GM12874 (cell line): Measurements from ENCODE around the gene MAMDC4.

Experiments
- CTCF ChIP-seq: IDR thresholded peaks from 2 replicates; pipeline ENCODE4 v1.5.1; 2011; ENCODE audit warnings: low read depth, mild to moderate bottlenecking, control low read depth, low read length, moderate library complexity; ENCODE audit not compliant: insufficient read depth

MAMDC4 gene

DNA sequence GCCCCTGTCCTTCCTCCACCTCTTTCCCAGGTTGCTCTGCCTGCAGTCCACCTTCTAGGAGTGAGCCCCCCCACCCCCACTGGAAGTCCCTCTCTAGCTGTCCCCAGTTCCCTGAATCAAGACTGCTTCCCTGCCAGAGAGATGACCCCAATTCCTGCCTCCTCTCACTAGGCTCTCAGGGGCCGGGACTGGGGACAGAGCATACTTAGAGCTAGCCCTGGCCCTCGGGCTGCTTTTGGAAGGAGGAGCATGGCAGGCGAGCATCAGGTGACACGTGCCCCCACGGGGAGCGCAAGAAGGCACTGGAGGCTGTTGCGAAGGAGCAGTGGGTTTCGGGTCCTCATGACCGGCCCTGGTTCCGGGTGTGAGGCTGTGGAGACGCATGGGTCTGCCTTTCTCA, 43.9 kb downstream of the MAMDC4 start:
- no peak for TF ChIP-seq CTCF

DNA sequence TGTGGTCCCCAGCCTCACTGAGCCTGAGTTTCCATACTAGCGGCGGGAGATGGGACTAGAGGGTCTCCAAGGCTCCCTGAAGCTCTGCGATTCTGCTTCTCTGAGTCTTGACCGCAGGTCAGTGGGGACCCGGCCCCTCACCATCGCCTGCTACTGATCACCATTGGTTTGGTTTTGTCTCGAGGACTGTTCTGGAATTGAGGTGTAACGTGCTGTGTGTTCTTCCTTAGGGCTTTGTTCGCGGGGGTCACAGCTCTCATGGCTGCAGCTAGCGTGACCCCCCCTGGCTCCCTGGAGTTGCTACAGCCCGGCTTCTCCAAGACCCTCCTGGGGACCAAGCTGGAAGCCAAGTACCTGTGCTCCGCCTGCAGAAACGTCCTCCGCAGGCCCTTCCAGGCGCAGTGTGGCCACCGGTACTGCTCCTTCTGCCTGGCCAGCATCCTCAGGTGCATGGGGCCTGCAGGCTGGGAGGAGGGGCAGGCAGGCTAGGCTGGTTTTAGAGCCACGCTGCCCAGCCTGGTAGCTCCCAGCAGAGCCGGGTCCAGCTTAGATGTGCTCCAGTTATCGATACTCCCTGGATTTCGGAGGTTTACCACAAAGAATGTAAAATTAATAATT, 46.4 kb downstream of the MAMDC4 start:
- no peak for TF ChIP-seq CTCF

- TF ChIP-seq CTCF = no peak
Observed at GRCh38 chr9:136899196-136899595, 47.0 kb downstream of the MAMDC4 start.

GRCh38 chr9:136900556-136900955, 48.4 kb downstream of the MAMDC4 start:
- TF ChIP-seq CTCF = no peak

DNA sequence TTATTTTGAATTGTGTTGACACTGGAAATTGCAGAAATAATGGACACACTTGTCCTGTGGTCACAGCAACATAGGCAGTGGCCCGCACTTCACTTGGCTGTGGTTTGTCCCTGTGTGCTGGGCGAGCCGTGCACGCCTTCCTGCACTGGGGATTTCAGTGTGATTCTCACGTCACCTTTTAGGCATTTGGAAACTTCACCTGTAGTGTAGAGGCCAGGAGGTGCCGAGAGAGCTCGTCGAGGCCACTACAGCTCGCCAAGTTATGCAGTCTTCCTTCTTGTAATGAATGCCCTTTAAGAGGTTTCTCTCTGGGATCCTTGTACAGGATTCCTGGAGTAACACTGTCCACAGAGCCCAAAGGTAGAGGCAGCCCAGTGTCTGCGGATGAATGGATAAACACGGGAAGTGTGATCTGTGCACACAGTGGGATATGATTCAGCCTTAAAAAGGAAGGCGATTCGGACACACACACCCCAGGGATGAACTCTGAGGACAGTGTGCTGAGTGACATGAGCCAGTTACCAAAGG, 48.9 kb downstream of the MAMDC4 start:
- no peak for TF ChIP-seq CTCF

DNA sequence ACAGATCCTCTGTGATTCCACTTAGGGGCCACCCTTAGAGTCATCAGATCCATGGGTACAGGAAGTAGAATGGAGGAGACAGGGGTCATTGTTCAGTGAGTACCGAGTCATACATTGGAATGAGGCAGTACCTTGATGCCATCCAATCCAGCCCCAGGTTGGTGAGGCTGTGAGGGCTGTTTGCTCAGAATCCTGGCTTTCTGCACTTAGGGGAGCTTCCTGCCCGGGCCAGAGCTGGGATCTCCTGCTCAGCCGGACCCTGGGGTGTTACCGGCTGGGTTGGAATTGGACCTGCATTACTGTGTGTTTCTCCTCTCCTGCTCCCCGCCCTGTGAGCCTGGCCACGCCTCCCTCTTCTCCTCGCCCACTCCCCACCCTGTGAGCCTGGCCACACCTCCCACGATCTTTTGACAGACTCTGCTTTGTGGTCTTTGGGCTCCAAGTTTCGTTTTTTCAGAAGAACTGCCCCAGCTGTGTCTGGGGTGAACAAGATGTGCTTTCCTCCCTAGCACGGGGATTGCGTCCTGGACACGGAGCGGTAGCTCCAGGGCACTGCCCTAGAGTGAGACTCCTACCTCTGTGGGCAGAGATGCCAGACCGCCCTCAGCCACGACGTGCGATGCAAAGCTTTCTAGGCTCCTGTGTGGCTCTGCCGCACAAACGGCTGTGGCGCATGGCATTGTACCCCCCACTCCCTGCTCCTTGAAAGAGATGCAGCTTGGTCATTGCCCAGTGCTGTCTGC, 49.5 kb downstream of the MAMDC4 start:
- no peak for TF ChIP-seq CTCF

DNA sequence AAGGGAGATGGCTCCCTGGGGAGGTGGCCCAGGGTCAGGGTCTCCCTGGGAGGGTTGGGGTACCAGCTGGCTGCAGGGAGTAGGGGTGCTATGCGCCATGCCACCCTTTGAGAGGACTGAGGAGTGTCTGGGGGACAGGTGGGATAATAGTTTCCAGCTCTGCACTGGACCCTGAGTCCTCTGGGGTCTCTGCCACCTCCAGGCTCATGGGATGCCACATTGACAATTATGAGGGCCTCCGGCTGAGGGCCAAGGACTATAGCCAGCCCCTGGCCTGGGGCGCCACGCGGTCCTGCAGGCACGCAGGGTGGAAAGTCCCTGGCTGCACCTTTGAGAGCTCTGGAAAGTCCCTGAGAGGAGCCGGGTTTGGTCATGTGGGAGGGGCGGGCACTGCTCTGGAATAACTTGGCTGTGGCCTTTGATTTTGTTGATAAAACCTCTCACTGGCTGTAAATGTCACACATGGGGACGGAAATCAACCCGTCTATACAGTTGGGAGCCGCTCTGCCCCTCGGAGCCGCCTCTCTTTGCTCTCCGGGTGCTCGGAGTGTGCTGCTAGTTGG, 50.2 kb downstream of the MAMDC4 start:
- no peak for TF ChIP-seq CTCF
